PC-3 (cell line): Measurements from ENCODE around the gene ESYT1. TPM values are rescaled to one million over a fixed set of nuclear protein-coding genes. Genes with fewer than 3 reads are reported as not detected.
A peak's percentile ranks its signal among the peaks of the same experiment; 100 is the strongest.

Experiments
- ATAC-seq: fragments of 200-7000 bp; cut with Tn5 transposase; 2 replicates; pipeline ENCODE4 v1.9.1; 2020; ENCODE audit warnings: mild to moderate bottlenecking, moderate library complexity
- BruUV-seq: library from RNA; stranded (reverse); fragments of 400-500 nt; replicated peaks from 2 replicates; lab custom pipeline; 2021; lab: Mats Ljungman, UMichigan
- CTCF ChIA-PET: fragments of 300-600 bp; sonication (Branson Sonifier 250); formaldehyde crosslinking; loops from one replicate; lab custom pipeline; 2022; ENCODE audit warnings: antibody characterized with exemption; lab: Charles Lee
- POLR2A ChIA-PET: fragments of 300-600 bp; sonication (Branson Sonifier 250); formaldehyde crosslinking; loops from one replicate; lab custom pipeline; 2022; ENCODE audit warnings: antibody characterized with exemption; ENCODE audit not compliant: unreplicated experiment; lab: Charles Lee
- DNase-seq: peaks from one replicate; pipeline ENCODE4 v3.0.0-alpha.2; 2015
- H2AFZ ChIP-seq: fragments of 300-600 bp; sonication (generic); 2 replicates; pipeline ENCODE4 v1.6.0; 2016; ENCODE audit warnings: antibody characterized with exemption, low read length
- H3F3A ChIP-seq: fragments of 300-600 bp; sonication (generic); one replicate; pipeline ENCODE4 v1.6.0; 2017; ENCODE audit warnings: antibody characterized with exemption, low read length, control low read depth, mild to moderate bottlenecking; ENCODE audit not compliant: unreplicated experiment
- H3K27ac ChIP-seq: fragments of 300-600 bp; sonication (generic); 2 replicates; pipeline ENCODE4 v1.5.1; 2016; ENCODE audit warnings: mild to moderate bottlenecking, low read length
- H3K27me3 ChIP-seq: fragments of 300-600 bp; sonication (generic); 2 replicates; pipeline ENCODE4 v1.6.1; 2016; ENCODE audit warnings: low read length, mixed read lengths
- H3K36me3 ChIP-seq: fragments of 300-600 bp; sonication (generic); 2 replicates; pipeline ENCODE4 v1.6.1; 2016; ENCODE audit warnings: low read depth, mixed run types, low read length, mixed read lengths
- H3K4me1 ChIP-seq: fragments of 300-600 bp; sonication (generic); 2 replicates; pipeline ENCODE4 v1.5.1; 2016; ENCODE audit warnings: low read length; ENCODE audit not compliant: insufficient read depth
- H3K4me2 ChIP-seq: fragments of 300-600 bp; sonication (generic); 2 replicates; pipeline ENCODE4 v1.6.0; 2016; ENCODE audit warnings: low read length
- H3K4me3 ChIP-seq: fragments of 300-600 bp; sonication (generic); 2 replicates; pipeline ENCODE4 v1.5.1; 2016; ENCODE audit warnings: mild to moderate bottlenecking, low read length, mixed read lengths
- H3K79me2 ChIP-seq: fragments of 300-600 bp; sonication (generic); 2 replicates; pipeline ENCODE4 v1.6.1; 2017; ENCODE audit warnings: low read length, mixed read lengths
- H3K9ac ChIP-seq: fragments of 300-600 bp; sonication (generic); 2 replicates; pipeline ENCODE4 v1.6.0; 2016; ENCODE audit warnings: mild to moderate bottlenecking, low read length
- H3K9me2 ChIP-seq: fragments of 300-600 bp; sonication (generic); replicated peaks from 2 replicates; pipeline ENCODE4 v1.6.1; 2016; ENCODE audit warnings: mixed run types, low read length, mixed read lengths
- H3K9me3 ChIP-seq: fragments of 300-600 bp; sonication (generic); 2 replicates; pipeline ENCODE4 v1.6.1; 2016; ENCODE audit warnings: low read length, mixed read lengths
- H4K20me1 ChIP-seq: fragments of 300-600 bp; sonication (generic); 2 replicates; pipeline ENCODE4 v1.6.1; 2016; ENCODE audit warnings: low read length, mixed read lengths
- EZH2 ChIP-seq: fragments of 300-600 bp; sonication (generic); IDR thresholded peaks from one replicate; pipeline ENCODE4 v1.6.1; 2017; ENCODE audit warnings: antibody characterized with exemption, mild to moderate bottlenecking, low read length; ENCODE audit not compliant: unreplicated experiment
- EZH2phosphoT487 ChIP-seq: fragments of 300-600 bp; sonication (generic); IDR thresholded peaks from 2 replicates; pipeline ENCODE4 v1.6.1; 2018; ENCODE audit warnings: mild to moderate bottlenecking, antibody characterized with exemption, low read length, borderline replicate concordance
- intact Hi-C: fragments of 100-400 bp; cut with micrococcal nuclease; formaldehyde crosslinking; loops from 2 replicates; pipeline ENCODE4 v1.9.0; 2023
- total RNA-seq: library from RNA; depleted of rRNA; stranded (reverse); fragments of >200 nt; gene quantifications from 2 replicates; pipeline ENCODE4 v1.2.3, GENCODE V29; 2014
- TF ChIP-seq, protein P1 (sequence below): fragments of 300-600 bp; sonication (generic); conservative IDR thresholded peaks from 2 replicates; pipeline ENCODE4 v1.5.1; 2017; ENCODE audit warnings: antibody characterized with exemption, low read depth, mild to moderate bottlenecking, low read length

ESYT1 gene
- total RNA-seq, 1 experiment from 2014 or later, result 120 TPM

DNA sequence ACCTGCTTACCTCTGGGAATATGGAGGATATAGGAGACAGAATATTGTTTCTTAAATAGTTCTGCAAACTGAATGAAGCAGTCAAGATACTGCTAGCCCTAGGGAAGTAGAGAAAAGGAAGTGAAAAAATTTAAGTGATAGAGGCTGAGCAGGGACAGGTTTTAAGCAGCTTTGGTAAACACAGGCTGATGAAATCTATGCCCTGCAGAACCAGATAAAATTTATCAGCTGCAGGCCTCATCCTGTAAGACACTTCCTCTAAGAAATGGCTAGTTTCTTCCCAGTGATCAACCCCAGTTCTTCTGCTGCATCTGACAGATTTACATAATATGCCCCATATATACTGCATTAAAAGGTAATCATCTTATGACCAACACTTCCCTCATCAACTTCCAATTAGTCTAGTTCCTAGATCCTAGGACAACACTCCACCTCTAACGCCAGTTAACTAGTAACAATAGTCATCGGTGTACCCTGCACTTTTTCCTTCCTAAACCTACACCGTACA, 1.3 kb upstream of the ESYT1 start:
- H3K9ac ChIP-seq, result peak overlapping the region; percentile 56; the same call in 1 of the 2 replicates
- intact Hi-C loops, result loop anchor here (1.0 to 2.0 kb wide), 4 partner anchors 26 to 98 kb away; partner anchors contain the start of genes MYL6, MYL6B, NABP2 and SMARCC2
- H3K9me2 ChIP-seq, result no peaks in the 10 kb centered on the region
- TF ChIP-seq EZH2 (no peak), EZH2phosphoT487 (no peak)
- TF ChIP-seq, protein P1, sequence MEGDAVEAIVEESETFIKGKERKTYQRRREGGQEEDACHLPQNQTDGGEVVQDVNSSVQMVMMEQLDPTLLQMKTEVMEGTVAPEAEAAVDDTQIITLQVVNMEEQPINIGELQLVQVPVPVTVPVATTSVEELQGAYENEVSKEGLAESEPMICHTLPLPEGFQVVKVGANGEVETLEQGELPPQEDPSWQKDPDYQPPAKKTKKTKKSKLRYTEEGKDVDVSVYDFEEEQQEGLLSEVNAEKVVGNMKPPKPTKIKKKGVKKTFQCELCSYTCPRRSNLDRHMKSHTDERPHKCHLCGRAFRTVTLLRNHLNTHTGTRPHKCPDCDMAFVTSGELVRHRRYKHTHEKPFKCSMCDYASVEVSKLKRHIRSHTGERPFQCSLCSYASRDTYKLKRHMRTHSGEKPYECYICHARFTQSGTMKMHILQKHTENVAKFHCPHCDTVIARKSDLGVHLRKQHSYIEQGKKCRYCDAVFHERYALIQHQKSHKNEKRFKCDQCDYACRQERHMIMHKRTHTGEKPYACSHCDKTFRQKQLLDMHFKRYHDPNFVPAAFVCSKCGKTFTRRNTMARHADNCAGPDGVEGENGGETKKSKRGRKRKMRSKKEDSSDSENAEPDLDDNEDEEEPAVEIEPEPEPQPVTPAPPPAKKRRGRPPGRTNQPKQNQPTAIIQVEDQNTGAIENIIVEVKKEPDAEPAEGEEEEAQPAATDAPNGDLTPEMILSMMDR, result no peak
- H3K79me2 ChIP-seq, result peaks cover 25% of the 10 kb centered on the region
- CTCF ChIA-PET, result interaction anchor here (1.0 kb wide), 1 partner anchor 62 kb away, joined by 5 read pairs; the partner anchor contains the start of gene SMARCC2
- no peaks in the 10 kb centered on the region for H3F3A ChIP-seq
- H4K20me1 ChIP-seq, result no peaks in the 10 kb centered on the region
- no peak overlapping the region for H3K27ac ChIP-seq
- H3K4me3 ChIP-seq, result peak overlapping the region; percentile 66; the same call in 1 of the 2 replicates
- POLR2A ChIA-PET, result interaction anchor here (0.6 kb wide), 1 partner anchor 19 kb away, joined by 8 read pairs; no protein-coding TSS in a partner anchor
- H3K36me3 ChIP-seq, result peaks cover 12% of the 10 kb centered on the region; the same call in 1 of the 2 replicates
- no peaks in the 10 kb centered on the region for H3K27me3 ChIP-seq
- H2AFZ ChIP-seq, result no peak overlapping the region
- peak overlapping the region; percentile 93 for H3K4me2 ChIP-seq
- no TSS peak for BruUV-seq
- no peaks in the 10 kb centered on the region for H3K9me3 ChIP-seq
- DNase-seq (no peak), ATAC-seq (no peak)
- peaks cover 33% of the 10 kb centered on the region for H3K4me1 ChIP-seq

DNA sequence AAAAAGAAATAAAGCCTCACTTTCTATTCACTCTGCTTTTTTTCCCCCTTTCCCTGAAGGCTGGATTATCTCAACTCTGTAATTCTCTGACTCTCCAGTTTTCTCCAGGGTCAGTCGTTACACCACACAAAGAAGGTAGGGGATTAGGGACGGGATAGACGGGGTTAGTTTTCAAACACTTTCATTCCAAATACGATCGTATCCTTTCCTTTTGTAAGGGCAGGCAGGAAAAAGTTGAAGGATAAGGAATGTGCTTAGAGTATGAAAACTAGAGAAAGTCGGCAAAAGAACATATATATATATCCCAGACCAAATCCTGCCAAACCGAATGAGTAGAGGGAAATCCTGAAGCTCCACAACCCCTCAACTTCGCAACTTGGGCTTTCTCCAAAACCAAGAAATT, 581 bp upstream of the ESYT1 start:
- DNase-seq, result no peak
- TSS peak; percentile 69 for BruUV-seq
- POLR2A ChIA-PET, result interaction anchor here (0.6 to 1.4 kb wide), 8 partner anchors 9 to 231 kb away, joined by 3 to 17 read pairs (median 4); partner anchors contain the start of genes MYL6, PA2G4, RNF41 and SMARCC2
- Histone ChIP-seq H3K79me2 (peaks cover 25% of the 10 kb centered on the region), H3K36me3 (peaks cover 17% of the 10 kb centered on the region; the same call in 1 of the 2 replicates), H3K4me1 (peaks cover 33% of the 10 kb centered on the region), H4K20me1 (no peaks in the 10 kb centered on the region), H3F3A (no peaks in the 10 kb centered on the region), H3K4me3 (peak overlapping the region; percentile 66), H2AFZ (peak overlapping the region; percentile 74), H3K4me2 (peak overlapping the region; percentile 93), H3K27me3 (no peaks in the 10 kb centered on the region), H3K9me3 (no peaks in the 10 kb centered on the region), H3K9ac (peak overlapping the region; percentile 56; the same call in 1 of the 2 replicates), H3K27ac (peak overlapping the region; percentile 26; the same call in 1 of the 2 replicates), H3K9me2 (no peaks in the 10 kb centered on the region)
- TF ChIP-seq EZH2 (no peak), EZH2phosphoT487 (no peak)
- TF ChIP-seq, protein P1, result no peak
- no peak for ATAC-seq
- CTCF ChIA-PET, result interaction anchor here (0.6 to 1.8 kb wide), 6 partner anchors 9 to 131 kb away, joined by 3 to 17 read pairs (median 4); partner anchors contain the start of genes SMARCC2 and ZC3H10
- intact Hi-C loops, result loop anchor here (2.0 kb wide), 1 partner anchor 61 kb away; the partner anchor contains the start of gene SMARCC2
